ENCODE measurements around the gene COQ10B. TPM values are rescaled to one million over a fixed set of nuclear protein-coding genes. Genes with fewer than 3 reads are reported as not detected.
"Not testable (repeated sequence)": the region's sequence is repeated elsewhere in the genome, so short reads cannot be mapped to it uniquely, and the experiment has no call there.

COQ10B gene
- total RNA-seq, 2 experiments from 2014 or later, result 14.0 to 14.6 TPM

GRCh38 chr2:197464175-197464574 is 10.8 kb downstream of the COQ10B start:
- Mint-ChIP-seq H3K4me1 (ENCODE audit: low read depth) (peaks cover 10% of the 10 kb centered on the region), H3K36me3 (ENCODE audit: low read depth) (peaks cover 19% of the 10 kb centered on the region), H3K27me3 (no peaks in the 10 kb centered on the region), H3K4me3 (no peak overlapping the region), H3K27ac (peak overlapping the region; percentile 16), H3K9me3 (no peaks in the 10 kb centered on the region)
- POLR2A ChIA-PET, result interaction anchor here (0.6 to 1.9 kb wide), 3 partner anchors 10 to 141 kb away, joined by 3 to 12 read pairs (median 3); partner anchors contain the start of gene COQ10B
- DNase-seq, result no peak
- intact Hi-C loops (cut with micrococcal nuclease), result no loop called here
- TF ChIP-seq CTCF (IDR thresholded peaks at IDR 0.05), result no peak
- CTCF ChIA-PET, result interaction anchor here (1.8 kb wide), 1 partner anchor 11 kb away, joined by 8 read pairs; the partner anchor contains the start of gene COQ10B
- ATAC-seq, result no peak

GRCh38 chr2:197472166-197472565 is 18.8 kb downstream of the COQ10B start:
- Mint-ChIP-seq H3K27me3 (no peaks in the 10 kb centered on the region), H3K36me3 (ENCODE audit: low read depth) (peaks cover 24% of the 10 kb centered on the region), H3K9me3 (no peaks in the 10 kb centered on the region), H3K27ac (peak overlapping the region; percentile 78), H3K4me3 (no peak overlapping the region), H3K4me1 (ENCODE audit: low read depth) (peaks cover 5% of the 10 kb centered on the region)
- no peak for DNase-seq
- ChIA-PET POLR2A (interaction anchor here (1.0 kb wide), 1 partner anchor 21 kb away, joined by 3 read pairs; no protein-coding TSS in a partner anchor), CTCF (no interaction called here)
- TF ChIP-seq CTCF (IDR thresholded peaks at IDR 0.05), result no peak
- ATAC-seq, result no peak
- intact Hi-C loops (cut with micrococcal nuclease), result no loop called here

- Mint-ChIP-seq H3K36me3 (ENCODE audit: low read depth) (peaks cover 40% of the 10 kb centered on the region), H3K9me3 (no peaks in the 10 kb centered on the region), H3K4me3 (no peak overlapping the region), H3K4me1 (ENCODE audit: low read depth) (no peaks in the 10 kb centered on the region), H3K27ac (no peak overlapping the region), H3K27me3 (no peaks in the 10 kb centered on the region)
- intact Hi-C loops (cut with micrococcal nuclease), result no loop called here
- ATAC-seq (no peak), DNase-seq (no peak)
- no peak for TF ChIP-seq CTCF (IDR thresholded peaks at IDR 0.05)
- ChIA-PET CTCF (no interaction called here), POLR2A (interaction anchor here (1.3 kb wide), 1 partner anchor 27 kb away, joined by 3 read pairs; no protein-coding TSS in a partner anchor)
Observed at GRCh38 chr2:197477797-197478196, 24.4 kb downstream of the COQ10B start.

GRCh38 chr2:197480165-197481036 is 27.0 kb downstream of the COQ10B start:
- ATAC-seq (no peak), DNase-seq (no peak)
- ChIA-PET POLR2A (interaction anchor here (1.2 to 1.8 kb wide), 4 partner anchors 9 to 22 kb away, joined by 4 to 6 read pairs (median 4); no protein-coding TSS in a partner anchor), CTCF (no interaction called here)
- Mint-ChIP-seq H3K9me3 (peaks cover 17% of the 10 kb centered on the region), H3K4me1 (ENCODE audit: low read depth) (no peaks in the 10 kb centered on the region), H3K27me3 (no peaks in the 10 kb centered on the region), H3K27ac (no peak overlapping the region), H3K36me3 (ENCODE audit: low read depth) (peaks cover 50% of the 10 kb centered on the region), H3K4me3 (no peak overlapping the region)
- TF ChIP-seq CTCF (IDR thresholded peaks at IDR 0.05), result no peak
- intact Hi-C loops (cut with micrococcal nuclease), result no loop called here

- DNase-seq; intact Hi-C loops (cut with micrococcal nuclease); ATAC-seq; CTCF ChIA-PET; H3K4me3 Mint-ChIP-seq; H3K27ac Mint-ChIP-seq; H3K27me3 Mint-ChIP-seq: not testable (repeated sequence)
- Mint-ChIP-seq H3K36me3 (ENCODE audit: low read depth) (peaks cover 63% of the 10 kb centered on the region), H3K4me1 (ENCODE audit: low read depth) (peaks cover 19% of the 10 kb centered on the region), H3K9me3 (peaks cover 21% of the 10 kb centered on the region)
- POLR2A ChIA-PET, result interaction anchor here (0.7 to 3.1 kb wide), 9 partner anchors 11 to 72 kb away, joined by 3 to 22 read pairs (median 3); partner anchors contain the start of genes COQ10B, HSPD1 and HSPE1
Observed at GRCh38 chr2:197484248-197484647, 30.9 kb downstream of the COQ10B start.

All from activated CD8-positive, alpha-beta T cell treated with anti-CD3 and anti-CD28 coated beads for 36 hours (primary cell).